ENCODE results near the gene CNNM2. TPM values are rescaled to one million over a fixed set of nuclear protein-coding genes. Genes with fewer than 3 reads are reported as not detected.
A peak's percentile ranks its signal among the peaks of the same experiment; 100 is the strongest.
"Not testable (repeated sequence)": the region's sequence is repeated elsewhere in the genome, so short reads cannot be mapped to it uniquely, and the experiment has no call there.

Gene CNNM2
- total and polyA plus RNA-seq, 4 experiments from 2014 or later = 3.2 to 14.4 (median 8.2) TPM

- ChIA-PET CTCF (ENCODE audit: partially characterized antibody) (no interaction called here), POLR2A (ENCODE audit: partially characterized antibody) (no interaction called here)
- H3K27me3 ChIP-seq (ENCODE audit: insufficient read depth, low read length) = no peaks in the 10 kb centered on the region
- no peaks in the 10 kb centered on the region for H3K4me1 ChIP-seq (ENCODE audit: insufficient read depth, low read length)
- H3K4me3 Mint-ChIP-seq = no peak overlapping the region
- no peak overlapping the region for H3K27ac Mint-ChIP-seq
- no peak overlapping the region for H3K27ac ChIP-seq (ENCODE audit: low read depth, low read length)
- no peaks in the 10 kb centered on the region for H3K9me3 Mint-ChIP-seq
- H3K36me3 ChIP-seq (ENCODE audit: insufficient read depth, low read length) = no peaks in the 10 kb centered on the region
- no peak for DNase-seq
- H3K9me3 ChIP-seq (ENCODE audit: control insufficient read depth in 1 of 2, low read length in 2 of 2) = no peaks in the 10 kb centered on the region
- peaks cover 2 to 5% of the 10 kb centered on the region in 2 donors for H3K36me3 Mint-ChIP-seq
- no peaks in the 10 kb centered on the region for H3K27me3 Mint-ChIP-seq
- no peaks in the 10 kb centered on the region for H3K4me1 Mint-ChIP-seq
- intact Hi-C loops (cut with micrococcal nuclease) = no loop called here
- no peak overlapping the region for H3K4me3 ChIP-seq (ENCODE audit: low read length in 2 of 2)
These were observed 46.6 kb downstream of the CNNM2 start for GRCh38 chr10:102964713-102965112.

DNA sequence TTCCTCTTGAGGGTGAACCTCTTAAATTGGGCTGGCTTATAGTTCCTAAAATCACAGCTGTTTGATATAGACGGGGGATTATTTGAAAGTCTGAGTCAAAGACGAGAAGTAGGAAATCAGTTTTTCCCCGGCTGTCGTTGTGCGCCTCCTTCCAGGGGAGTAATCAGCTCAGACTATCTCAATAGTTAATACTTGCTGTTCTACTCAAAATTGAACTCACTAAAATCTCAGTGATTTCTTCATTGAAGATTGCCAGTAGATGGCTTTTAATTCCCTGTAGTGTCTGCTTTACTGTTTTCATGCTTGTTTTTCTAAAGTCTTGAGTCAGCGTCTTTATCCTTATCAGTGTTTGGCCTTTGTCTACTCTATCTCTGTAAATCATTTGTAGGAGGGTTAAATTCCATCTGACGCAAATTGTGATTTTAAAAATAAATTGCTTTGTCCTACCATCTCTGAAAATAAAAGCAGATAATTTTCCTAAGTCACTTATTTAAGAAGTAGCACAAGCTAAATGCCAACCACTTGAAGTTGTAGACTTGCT, 47.3 kb downstream of the CNNM2 start:
- POLR2A ChIA-PET (ENCODE audit: partially characterized antibody) = no interaction called here
- no peak for DNase-seq
- no peaks in the 10 kb centered on the region for H3K36me3 ChIP-seq (ENCODE audit: insufficient read depth, low read length)
- H3K27me3 ChIP-seq (ENCODE audit: insufficient read depth, low read length) = no peaks in the 10 kb centered on the region
- Mint-ChIP-seq H3K4me3 (no peak overlapping the region), H3K4me1 (no peaks in the 10 kb centered on the region), H3K9me3 (no peaks in the 10 kb centered on the region), H3K27ac (no peak overlapping the region), H3K27me3 (no peaks in the 10 kb centered on the region), H3K36me3 (peaks cover 2 to 5% of the 10 kb centered on the region in 2 donors)
- CTCF ChIA-PET (ENCODE audit: partially characterized antibody) = no interaction called here
- intact Hi-C loops (cut with micrococcal nuclease) = no loop called here
- H3K4me3 ChIP-seq (ENCODE audit: low read length in 2 of 2) = no peak overlapping the region
- H3K4me1 ChIP-seq (ENCODE audit: insufficient read depth, low read length) = no peaks in the 10 kb centered on the region
- no peaks in the 10 kb centered on the region for H3K9me3 ChIP-seq (ENCODE audit: control insufficient read depth in 1 of 2, low read length in 2 of 2)
- H3K27ac ChIP-seq (ENCODE audit: low read depth, low read length) = no peak overlapping the region

GRCh38 chr10:102967123-102967522, 49.0 kb downstream of the CNNM2 start:
- Histone ChIP-seq H3K9me3 (ENCODE audit: control insufficient read depth in 1 of 2, low read length in 2 of 2) (no peaks in the 10 kb centered on the region), H3K4me1 (ENCODE audit: insufficient read depth, low read length) (no peaks in the 10 kb centered on the region), H3K4me3 (ENCODE audit: low read length in 2 of 2) (no peak overlapping the region), H3K36me3 (ENCODE audit: insufficient read depth, low read length) (no peaks in the 10 kb centered on the region), H3K27ac (ENCODE audit: low read depth, low read length) (no peak overlapping the region), H3K27me3 (ENCODE audit: insufficient read depth, low read length) (no peaks in the 10 kb centered on the region)
- DNase-seq = no peak
- no peak overlapping the region for H3K4me3 Mint-ChIP-seq
- CTCF ChIA-PET (ENCODE audit: partially characterized antibody) = no interaction called here
- peaks cover 0 to 6% (median 2%) of the 10 kb centered on the region in 4 donors for H3K4me1 Mint-ChIP-seq
- H3K27me3 Mint-ChIP-seq = no peaks in the 10 kb centered on the region
- H3K9me3 Mint-ChIP-seq = no peaks in the 10 kb centered on the region
- H3K36me3 Mint-ChIP-seq = peaks cover 2 to 5% of the 10 kb centered on the region in 2 donors
- POLR2A ChIA-PET (ENCODE audit: partially characterized antibody) = no interaction called here
- intact Hi-C loops (cut with micrococcal nuclease) = no loop called here
- no peak overlapping the region for H3K27ac Mint-ChIP-seq

DNA sequence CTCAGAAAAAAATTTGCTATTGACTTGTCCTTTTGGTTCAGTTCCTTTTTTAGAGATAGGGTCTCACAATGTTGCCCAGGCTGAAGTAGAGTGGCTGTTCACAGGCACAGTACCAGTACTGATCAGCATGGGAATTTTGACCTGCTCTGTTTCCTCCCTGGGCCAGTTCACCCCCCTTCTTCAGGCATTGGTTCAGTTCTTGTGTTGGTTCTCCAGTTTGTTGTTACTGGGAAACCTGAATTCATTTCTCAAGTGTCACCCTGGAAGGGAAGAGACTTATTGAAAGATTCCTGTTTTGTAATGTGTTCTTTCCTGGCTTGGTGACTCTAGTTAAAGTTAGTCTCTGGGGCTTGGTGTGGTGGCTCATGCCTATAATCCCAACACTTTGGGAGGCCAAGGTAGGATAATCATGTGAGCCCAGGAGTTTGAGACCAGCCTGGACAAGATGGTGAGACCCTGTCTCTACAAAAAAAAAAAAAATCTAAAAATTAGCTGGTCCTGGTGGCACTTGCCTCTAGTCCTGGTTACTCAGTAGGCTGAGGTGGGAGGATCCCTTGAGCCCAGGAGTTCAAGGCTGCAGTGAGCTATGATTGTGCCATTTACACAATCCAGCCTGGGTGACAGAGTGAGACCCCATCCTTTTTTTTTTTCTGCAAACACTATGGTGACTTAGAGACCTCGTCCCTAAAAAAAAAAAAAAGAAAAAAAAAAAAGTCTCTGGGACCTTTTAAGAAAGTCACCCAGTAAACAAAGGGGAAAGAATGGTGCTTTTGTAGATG, 52.7 kb downstream of the CNNM2 start:
- no peaks in the 10 kb centered on the region for H3K9me3 ChIP-seq (ENCODE audit: control insufficient read depth in 1 of 2, low read length in 2 of 2)
- DNase-seq = no peak
- no peaks in the 10 kb centered on the region for H3K36me3 ChIP-seq (ENCODE audit: insufficient read depth, low read length)
- no peak overlapping the region for H3K4me3 ChIP-seq (ENCODE audit: low read length in 2 of 2)
- Mint-ChIP-seq H3K4me1 (peaks cover 0 to 11% (median 8%) of the 10 kb centered on the region in 4 donors), H3K27me3 (no peaks in the 10 kb centered on the region), H3K9me3 (no peaks in the 10 kb centered on the region), H3K36me3 (no peaks in the 10 kb centered on the region), H3K27ac (peak overlapping the region in 1 of 7 donors; percentile 49), H3K4me3 (peak overlapping the region in 1 of 8 donors; percentile 20)
- intact Hi-C loops (cut with micrococcal nuclease) = no loop called here
- ChIA-PET CTCF (ENCODE audit: partially characterized antibody) (no interaction called here), POLR2A (ENCODE audit: partially characterized antibody) (no interaction called here)
- no peaks in the 10 kb centered on the region for H3K4me1 ChIP-seq (ENCODE audit: insufficient read depth, low read length)
- no peaks in the 10 kb centered on the region for H3K27me3 ChIP-seq (ENCODE audit: insufficient read depth, low read length)
- H3K27ac ChIP-seq (ENCODE audit: low read depth, low read length) = no peak overlapping the region

- Mint-ChIP-seq H3K27ac (no peak overlapping the region), H3K4me3 (no peak overlapping the region), H3K9me3 (no peaks in the 10 kb centered on the region), H3K36me3 (peaks cover 0 to 13% of the 10 kb centered on the region in 2 donors), H3K27me3 (no peaks in the 10 kb centered on the region), H3K4me1 (peaks cover 0 to 18% (median 8%) of the 10 kb centered on the region in 4 donors)
- ChIA-PET CTCF (ENCODE audit: partially characterized antibody) (interaction anchor here (0.6 to 0.7 kb wide), 2 partner anchors 18 to 331 kb away, joined by 3 read pairs; no protein-coding TSS in a partner anchor), POLR2A (ENCODE audit: partially characterized antibody) (no interaction called here)
- intact Hi-C loops (cut with micrococcal nuclease) = no loop called here
- Histone ChIP-seq H3K27me3 (ENCODE audit: insufficient read depth, low read length) (no peaks in the 10 kb centered on the region), H3K4me3 (ENCODE audit: low read length in 2 of 2) (no peak overlapping the region), H3K36me3 (ENCODE audit: insufficient read depth, low read length) (no peaks in the 10 kb centered on the region), H3K9me3 (ENCODE audit: control insufficient read depth in 1 of 2, low read length in 2 of 2) (no peaks in the 10 kb centered on the region), H3K4me1 (ENCODE audit: insufficient read depth, low read length) (no peaks in the 10 kb centered on the region), H3K27ac (ENCODE audit: low read depth, low read length) (no peak overlapping the region)
- DNase-seq = no peak
These were observed 57.6 kb downstream of the CNNM2 start for GRCh38 chr10:102975483-102976379.

- H3K36me3 ChIP-seq (ENCODE audit: insufficient read depth, low read length); H3K4me3 ChIP-seq (ENCODE audit: low read length in 2 of 2); H3K9me3 Mint-ChIP-seq; H3K27ac ChIP-seq (ENCODE audit: low read depth, low read length); H3K27me3 Mint-ChIP-seq; POLR2A ChIA-PET (ENCODE audit: partially characterized antibody); H3K9me3 ChIP-seq (ENCODE audit: control insufficient read depth in 1 of 2, low read length in 2 of 2); H3K4me3 Mint-ChIP-seq; H3K4me1 ChIP-seq (ENCODE audit: insufficient read depth, low read length); DNase-seq; H3K27me3 ChIP-seq (ENCODE audit: insufficient read depth, low read length); H3K27ac Mint-ChIP-seq; intact Hi-C loops (cut with micrococcal nuclease): not testable (repeated sequence)
- Mint-ChIP-seq H3K36me3 (peaks cover 0 to 14% of the 10 kb centered on the region in 2 donors), H3K4me1 (peaks cover 0 to 19% (median 8%) of the 10 kb centered on the region in 4 donors)
- CTCF ChIA-PET (ENCODE audit: partially characterized antibody) = interaction anchor here (0.6 to 0.7 kb wide), 2 partner anchors 19 to 330 kb away, joined by 3 read pairs; no protein-coding TSS in a partner anchor
These were observed 58.3 kb downstream of the CNNM2 start for GRCh38 chr10:102976380-102976726.

- intact Hi-C loops (cut with micrococcal nuclease) = no loop called here
- H3K36me3 Mint-ChIP-seq = peaks cover 0 to 17% of the 10 kb centered on the region in 2 donors
- DNase-seq = no peak
- no peak overlapping the region for H3K27ac Mint-ChIP-seq
- no peak overlapping the region for H3K4me3 Mint-ChIP-seq
- H3K9me3 Mint-ChIP-seq = no peaks in the 10 kb centered on the region
- Histone ChIP-seq H3K36me3 (ENCODE audit: insufficient read depth, low read length) (no peaks in the 10 kb centered on the region), H3K9me3 (ENCODE audit: control insufficient read depth in 1 of 2, low read length in 2 of 2) (no peaks in the 10 kb centered on the region), H3K4me1 (ENCODE audit: insufficient read depth, low read length) (no peaks in the 10 kb centered on the region), H3K4me3 (ENCODE audit: low read length in 2 of 2) (no peak overlapping the region), H3K27ac (ENCODE audit: low read depth, low read length) (no peak overlapping the region), H3K27me3 (ENCODE audit: insufficient read depth, low read length) (no peaks in the 10 kb centered on the region)
- CTCF ChIA-PET (ENCODE audit: partially characterized antibody) = interaction anchor here (0.9 to 1.4 kb wide), 2 partner anchors 9 to 15 kb away, joined by 3 read pairs; no protein-coding TSS in a partner anchor
- peaks cover 0 to 13% (median 2%) of the 10 kb centered on the region in 4 donors for H3K4me1 Mint-ChIP-seq
- POLR2A ChIA-PET (ENCODE audit: partially characterized antibody) = no interaction called here
- no peaks in the 10 kb centered on the region for H3K27me3 Mint-ChIP-seq
These were observed 64.2 kb downstream of the CNNM2 start for GRCh38 chr10:102982296-102982695.

All from CD4-positive, alpha-beta memory T cell (primary cell).